H9 (cell line): Measurements from ENCODE around the gene ZFP36. TPM values are rescaled to one million over a fixed set of nuclear protein-coding genes. Genes with fewer than 3 reads are reported as not detected.

Source experiments
- DNase-seq: peaks from one replicate; pipeline ENCODE4 v3.0.0-alpha.2; 2017
- H2AFZ ChIP-seq: one replicate; pipeline ENCODE4 v1.6.1; 2013; ENCODE audit warnings: mild to moderate bottlenecking, low read length, control low read depth, moderate library complexity
- H2AK5ac ChIP-seq: 2 replicates; pipeline ENCODE4 v1.6.1; 2013; ENCODE audit warnings: low read length, control low read depth, mixed read lengths; ENCODE audit not compliant: insufficient read length
- H2BK120ac ChIP-seq: one replicate; pipeline ENCODE4 v1.6.1; 2013; ENCODE audit warnings: low read depth, mild to moderate bottlenecking, low read length, control low read depth, inconsistent platforms; ENCODE audit not compliant: poor library complexity, severe bottlenecking
- H2BK12ac ChIP-seq: 2 replicates; pipeline ENCODE4 v1.6.1; 2013; ENCODE audit warnings: low read length, control low read depth, mixed read lengths, low read depth; ENCODE audit not compliant: insufficient read length
- H2BK15ac ChIP-seq: 2 replicates; pipeline ENCODE4 v1.6.1; 2013; ENCODE audit warnings: low read depth, low read length, control low read depth
- H2BK20ac ChIP-seq: one replicate; pipeline ENCODE4 v1.6.1; 2013; ENCODE audit warnings: low read depth, mild to moderate bottlenecking, low read length, control low read depth, inconsistent platforms; ENCODE audit not compliant: poor library complexity, severe bottlenecking
- H2BK5ac ChIP-seq: 2 replicates; pipeline ENCODE4 v1.6.1; 2013; ENCODE audit warnings: low read length, control low read depth, mixed read lengths; ENCODE audit not compliant: insufficient read length
- H3K14ac ChIP-seq: 2 replicates; pipeline ENCODE4 v1.6.1; 2013; ENCODE audit warnings: low read length, control low read depth; ENCODE audit not compliant: insufficient read depth
- H3K18ac ChIP-seq: 2 replicates; pipeline ENCODE4 v1.6.1; 2013; ENCODE audit warnings: low read depth, mild to moderate bottlenecking, mixed read lengths, low read length, control low read depth; ENCODE audit not compliant: insufficient read length
- H3K23ac ChIP-seq: 2 replicates; pipeline ENCODE4 v1.6.1; 2013; ENCODE audit warnings: low read length, control low read depth, mixed read lengths, low read depth; ENCODE audit not compliant: insufficient read length
- H3K23me2 ChIP-seq: 2 replicates; pipeline ENCODE4 v1.6.1; 2013; ENCODE audit warnings: low read depth, mild to moderate bottlenecking, mixed read lengths, low read length, control low read depth; ENCODE audit not compliant: insufficient read length, poor library complexity, severe bottlenecking
- H3K27ac ChIP-seq: 2 replicates; pipeline ENCODE4 v1.5.1; 2013; ENCODE audit warnings: low read length, control low read depth, mixed read lengths, low read depth; ENCODE audit not compliant: insufficient read length
- H3K27me3 ChIP-seq: 2 replicates; pipeline ENCODE4 v1.6.1; 2013; ENCODE audit warnings: low read length, control low read depth, inconsistent platforms; ENCODE audit not compliant: insufficient read depth
- H3K4ac ChIP-seq: 2 replicates; pipeline ENCODE4 v1.6.1; 2013; ENCODE audit warnings: low read depth, mild to moderate bottlenecking, control low read depth, inconsistent platforms, low read length, moderate library complexity
- H3K4me1 ChIP-seq: 2 replicates; pipeline ENCODE4 v1.6.1; 2013; ENCODE audit warnings: low read length, control low read depth, inconsistent platforms; ENCODE audit not compliant: insufficient read depth
- H3K4me2 ChIP-seq: 2 replicates; pipeline ENCODE4 v1.6.1; 2013; ENCODE audit warnings: low read length, control low read depth, mixed read lengths; ENCODE audit not compliant: insufficient read length, insufficient read depth
- H3K56ac ChIP-seq: 2 replicates; pipeline ENCODE4 v1.6.1; 2013; ENCODE audit warnings: low read depth, mild to moderate bottlenecking, mixed read lengths, low read length, control low read depth; ENCODE audit not compliant: insufficient read length
- H3K79me1 ChIP-seq: 2 replicates; pipeline ENCODE4 v1.6.1; 2013; ENCODE audit warnings: low read depth, mild to moderate bottlenecking, moderate library complexity, low read length, control low read depth, inconsistent platforms; ENCODE audit not compliant: insufficient read depth, poor library complexity, severe bottlenecking
- H3K79me2 ChIP-seq: 2 replicates; pipeline ENCODE4 v1.6.1; 2013; ENCODE audit warnings: low read length, control low read depth, inconsistent platforms; ENCODE audit not compliant: insufficient read depth
- H3K9ac ChIP-seq: 2 replicates; pipeline ENCODE4 v1.6.1; 2013; ENCODE audit warnings: low read length, control low read depth, mixed read lengths; ENCODE audit not compliant: insufficient read length; ENCODE audit errors: extremely low read depth
- H3K9me3 ChIP-seq: one replicate; pipeline ENCODE4 v1.6.1; 2013; ENCODE audit warnings: low read depth, low read length, inconsistent platforms; ENCODE audit not compliant: control insufficient read depth
- H3T11ph ChIP-seq: one replicate; pipeline ENCODE4 v1.6.1; 2013; ENCODE audit warnings: mild to moderate bottlenecking, low read length, control low read depth, inconsistent platforms
- H4K20me1 ChIP-seq: one replicate; pipeline ENCODE4 v1.6.1; 2013; ENCODE audit not compliant: control insufficient read depth, insufficient read length, insufficient read depth
- H4K5ac ChIP-seq: 2 replicates; pipeline ENCODE4 v1.6.1; 2013; ENCODE audit warnings: low read depth, mild to moderate bottlenecking, mixed read lengths, low read length, control low read depth; ENCODE audit not compliant: insufficient read length
- H4K8ac ChIP-seq: replicated peaks from 2 replicates; pipeline ENCODE4 v1.6.1; 2013; ENCODE audit warnings: low read length, control low read depth, mixed read lengths, low read depth; ENCODE audit not compliant: insufficient read length
- H4K91ac ChIP-seq: 2 replicates; pipeline ENCODE4 v1.6.1; 2013; ENCODE audit warnings: low read depth, mild to moderate bottlenecking, moderate library complexity, mixed read lengths, low read length, control low read depth; ENCODE audit not compliant: insufficient read length
- H3K27ac Mint-ChIP-seq, 3 experiments: 2 replicates in 2 of 3; 3 replicates in 1 of 3; pipeline ENCODE4 v1.8.0; 2020 to 2021; ENCODE audit warnings: mixed read lengths in 3 of 3, mild to moderate bottlenecking in 1 of 3, moderate library complexity in 1 of 3
- H3K27me3 Mint-ChIP-seq: 2 replicates; pipeline ENCODE4 v1.8.0; 2021; ENCODE audit warnings: low read depth, mild to moderate bottlenecking, moderate library complexity, mixed read lengths
- H3K36me3 Mint-ChIP-seq, 3 experiments: 2 replicates in 2 of 3; 3 replicates in 1 of 3; pipeline ENCODE4 v1.8.0; 2020 to 2021; ENCODE audit warnings: low read depth in 3 of 3, mixed read lengths in 3 of 3; ENCODE audit not compliant: insufficient read depth in 1 of 3
- H3K4me1 Mint-ChIP-seq, 2 experiments: 2 replicates each; pipeline ENCODE4 v1.8.0; 2020; ENCODE audit warnings: mixed read lengths in 2 of 2
- H3K4me3 Mint-ChIP-seq, 2 experiments: 2 replicates in 1 of 2; 3 replicates in 1 of 2; pipeline ENCODE4 v1.8.0; 2020 to 2021; ENCODE audit warnings: mild to moderate bottlenecking in 2 of 2, mixed read lengths in 2 of 2, moderate library complexity in 1 of 2
- H3K9me3 Mint-ChIP-seq, 2 experiments: 2 replicates in 1 of 2; 3 replicates in 1 of 2; pipeline ENCODE4 v1.8.0; 2020; ENCODE audit warnings: mild to moderate bottlenecking in 2 of 2, mixed read lengths in 2 of 2, moderate library complexity in 1 of 2
- WGBS: extraction: QIAGEN DNeasy Blood & Tissue Kit; methylation state at CpG from one replicate; pipeline ENCODE4 v1.1.7; 2013; ENCODE audit warnings: missing lambda C conversion rate, low lambda C conversion rate, mixed read lengths; ENCODE audit not compliant: insufficient read length; ENCODE audit errors: extremely low coverage; 5-methylcytosine and 5-hydroxymethylcytosine counted together
- total RNA-seq: library from RNA; stranded (reverse); gene quantifications from 2 replicates; pipeline ENCODE4 v1.2.1, GENCODE V29; 2021
- TF ChIP-seq, protein P1 (sequence below): fragments of 200-600 bp; sonication (generic); conservative IDR thresholded peaks from 3 replicates; pipeline ENCODE4 v1.8.0; 2021; ENCODE audit warnings: antibody characterized with exemption, mild to moderate bottlenecking

Gene ZFP36
- total RNA-seq, 1 experiment from 2014 or later: 14.6 TPM

DNA sequence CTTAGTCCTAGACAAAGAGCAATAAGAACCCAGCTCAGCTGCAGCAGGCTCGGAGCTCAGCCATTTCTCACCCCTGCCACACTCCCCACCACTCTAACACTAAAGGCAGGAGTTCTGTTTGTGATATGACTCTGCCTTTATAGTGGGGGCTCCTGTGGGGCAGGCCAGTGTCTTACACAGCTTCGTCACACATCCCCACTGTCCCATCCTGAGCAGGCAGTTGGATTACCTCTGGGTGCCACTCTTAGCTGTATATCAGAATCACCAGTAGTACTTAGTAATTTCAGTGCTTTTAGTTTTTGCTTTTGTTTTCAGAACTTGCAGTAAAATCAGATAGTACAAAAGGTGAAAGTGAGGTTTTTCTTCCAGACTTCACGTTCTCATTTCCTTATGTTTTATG is 47.6 kb upstream of the ZFP36 start:
- WGBS: no CpG with 5 or more reads among the region's 3 CpGs
- Histone ChIP-seq H3K79me2 (no peaks in the 10 kb centered on the region), H3K9me3 (no peaks in the 10 kb centered on the region), H3K79me1 (no peaks in the 10 kb centered on the region), H2BK15ac (no peak overlapping the region), H2BK12ac (no peak overlapping the region), H3K18ac (no peak overlapping the region), H3K14ac (no peak overlapping the region), H3K4ac (no peak overlapping the region), H3K27me3 (no peaks in the 10 kb centered on the region), H4K91ac (no peak overlapping the region), H3K23ac (no peak overlapping the region), H2AFZ (no peak overlapping the region), H2BK20ac (no peak overlapping the region), H3K23me2 (no peaks in the 10 kb centered on the region), H3K4me1 (no peaks in the 10 kb centered on the region), H4K20me1 (no peaks in the 10 kb centered on the region), H4K5ac (no peak overlapping the region), H3T11ph (no peak overlapping the region), H2BK5ac (no peak overlapping the region), H3K9ac (no peak overlapping the region), H2BK120ac (no peak overlapping the region), H4K8ac (no peak overlapping the region), H3K27ac (no peak overlapping the region), H3K4me2 (no peak overlapping the region), H2AK5ac (no peak overlapping the region), H3K56ac (no peak overlapping the region)
- no peaks in the 10 kb centered on the region for H3K9me3 Mint-ChIP-seq
- peaks cover 45 to 88% (median 85%) of the 10 kb centered on the region in 3 experiments for H3K36me3 Mint-ChIP-seq
- TF ChIP-seq, protein P1, sequence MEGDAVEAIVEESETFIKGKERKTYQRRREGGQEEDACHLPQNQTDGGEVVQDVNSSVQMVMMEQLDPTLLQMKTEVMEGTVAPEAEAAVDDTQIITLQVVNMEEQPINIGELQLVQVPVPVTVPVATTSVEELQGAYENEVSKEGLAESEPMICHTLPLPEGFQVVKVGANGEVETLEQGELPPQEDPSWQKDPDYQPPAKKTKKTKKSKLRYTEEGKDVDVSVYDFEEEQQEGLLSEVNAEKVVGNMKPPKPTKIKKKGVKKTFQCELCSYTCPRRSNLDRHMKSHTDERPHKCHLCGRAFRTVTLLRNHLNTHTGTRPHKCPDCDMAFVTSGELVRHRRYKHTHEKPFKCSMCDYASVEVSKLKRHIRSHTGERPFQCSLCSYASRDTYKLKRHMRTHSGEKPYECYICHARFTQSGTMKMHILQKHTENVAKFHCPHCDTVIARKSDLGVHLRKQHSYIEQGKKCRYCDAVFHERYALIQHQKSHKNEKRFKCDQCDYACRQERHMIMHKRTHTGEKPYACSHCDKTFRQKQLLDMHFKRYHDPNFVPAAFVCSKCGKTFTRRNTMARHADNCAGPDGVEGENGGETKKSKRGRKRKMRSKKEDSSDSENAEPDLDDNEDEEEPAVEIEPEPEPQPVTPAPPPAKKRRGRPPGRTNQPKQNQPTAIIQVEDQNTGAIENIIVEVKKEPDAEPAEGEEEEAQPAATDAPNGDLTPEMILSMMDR: no peak
- H3K27ac Mint-ChIP-seq: no peak overlapping the region
- H3K27me3 Mint-ChIP-seq: no peaks in the 10 kb centered on the region; the same call in 1 of the 2 replicates
- DNase-seq: no peak
- H3K4me3 Mint-ChIP-seq: no peak overlapping the region
- H3K4me1 Mint-ChIP-seq: no peaks in the 10 kb centered on the region
